GM12873 (cell line): ENCODE results near the gene SLC16A2.

Source experiments
- TF ChIP-seq, protein P1 (sequence below): IDR thresholded peaks from 2 replicates; pipeline ENCODE4 v1.5.1; 2012; ENCODE audit warnings: low read depth, mild to moderate bottlenecking, moderate library complexity, low read length, control low read depth; ENCODE audit not compliant: insufficient read depth; ENCODE audit errors: missing control alignments

SLC16A2 gene

GRCh38 chrX:74405973-74406489 lies 15.3 kb upstream of the SLC16A2 start:
- TF ChIP-seq, protein P1, sequence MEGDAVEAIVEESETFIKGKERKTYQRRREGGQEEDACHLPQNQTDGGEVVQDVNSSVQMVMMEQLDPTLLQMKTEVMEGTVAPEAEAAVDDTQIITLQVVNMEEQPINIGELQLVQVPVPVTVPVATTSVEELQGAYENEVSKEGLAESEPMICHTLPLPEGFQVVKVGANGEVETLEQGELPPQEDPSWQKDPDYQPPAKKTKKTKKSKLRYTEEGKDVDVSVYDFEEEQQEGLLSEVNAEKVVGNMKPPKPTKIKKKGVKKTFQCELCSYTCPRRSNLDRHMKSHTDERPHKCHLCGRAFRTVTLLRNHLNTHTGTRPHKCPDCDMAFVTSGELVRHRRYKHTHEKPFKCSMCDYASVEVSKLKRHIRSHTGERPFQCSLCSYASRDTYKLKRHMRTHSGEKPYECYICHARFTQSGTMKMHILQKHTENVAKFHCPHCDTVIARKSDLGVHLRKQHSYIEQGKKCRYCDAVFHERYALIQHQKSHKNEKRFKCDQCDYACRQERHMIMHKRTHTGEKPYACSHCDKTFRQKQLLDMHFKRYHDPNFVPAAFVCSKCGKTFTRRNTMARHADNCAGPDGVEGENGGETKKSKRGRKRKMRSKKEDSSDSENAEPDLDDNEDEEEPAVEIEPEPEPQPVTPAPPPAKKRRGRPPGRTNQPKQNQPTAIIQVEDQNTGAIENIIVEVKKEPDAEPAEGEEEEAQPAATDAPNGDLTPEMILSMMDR = no peak

- TF ChIP-seq, protein P1 = no peak
Measured at GRCh38 chrX:74408304-74408703, 13.0 kb upstream of the SLC16A2 start.

DNA sequence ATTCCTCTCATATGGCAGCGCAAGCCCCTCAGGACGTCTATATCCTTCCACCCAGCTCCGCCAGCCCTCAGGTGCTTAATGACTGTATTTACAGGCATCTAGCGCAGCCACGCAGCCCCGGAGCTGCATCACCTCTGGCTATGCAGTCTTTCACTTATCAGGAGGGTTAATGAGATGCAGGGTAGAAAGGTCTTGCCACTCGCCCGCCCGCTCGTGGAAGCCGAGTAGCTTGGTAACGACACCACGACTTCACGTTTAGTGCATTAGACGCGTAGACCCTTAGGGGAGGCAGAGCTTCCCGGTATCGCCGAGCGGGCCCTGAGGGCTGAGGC lies 1.5 kb upstream of the SLC16A2 start:
- TF ChIP-seq, protein P1 = no peak

DNA sequence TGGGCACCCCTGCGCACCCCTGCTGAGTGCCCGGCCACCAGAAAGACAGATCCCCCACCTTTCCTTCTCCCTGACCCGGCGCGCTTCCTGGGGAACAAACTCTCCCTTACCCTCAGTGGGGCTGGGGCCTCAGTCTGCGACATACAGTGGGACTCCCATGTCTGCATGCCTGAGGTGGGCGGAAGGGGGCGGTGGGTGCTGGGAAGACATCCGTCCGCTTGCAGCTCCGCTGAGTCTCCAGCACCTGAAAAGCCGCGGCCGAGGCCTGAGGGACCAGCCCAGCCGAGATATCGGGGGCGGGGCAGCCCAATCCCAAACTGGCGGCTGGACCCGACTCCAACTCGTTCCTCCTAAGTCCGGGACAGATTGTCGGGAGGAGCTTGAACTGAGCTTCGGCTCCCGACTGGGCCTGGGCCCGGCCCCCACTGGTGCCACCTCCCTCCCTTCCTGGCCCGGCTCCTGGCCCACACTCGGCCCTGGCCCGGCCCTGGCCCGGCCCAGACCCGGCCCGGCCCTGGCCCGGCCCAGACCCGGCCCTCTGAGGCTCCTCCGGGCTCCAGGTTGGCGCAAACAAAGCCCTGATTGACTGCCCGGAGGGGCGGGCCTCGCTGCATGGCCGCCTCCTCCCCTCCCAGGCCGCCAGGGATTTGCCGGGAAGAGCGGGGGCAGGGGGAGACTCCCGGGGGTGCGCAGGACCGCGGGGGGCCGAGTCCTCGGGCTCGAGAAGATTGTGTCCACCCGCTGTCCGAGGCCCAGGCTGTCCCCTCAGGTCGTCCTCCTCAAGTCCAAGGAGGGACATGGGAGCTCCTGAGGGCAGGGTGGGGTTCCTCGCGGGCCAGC lies 877 bp upstream of the SLC16A2 start:
- TF ChIP-seq, protein P1 = no peak

DNA sequence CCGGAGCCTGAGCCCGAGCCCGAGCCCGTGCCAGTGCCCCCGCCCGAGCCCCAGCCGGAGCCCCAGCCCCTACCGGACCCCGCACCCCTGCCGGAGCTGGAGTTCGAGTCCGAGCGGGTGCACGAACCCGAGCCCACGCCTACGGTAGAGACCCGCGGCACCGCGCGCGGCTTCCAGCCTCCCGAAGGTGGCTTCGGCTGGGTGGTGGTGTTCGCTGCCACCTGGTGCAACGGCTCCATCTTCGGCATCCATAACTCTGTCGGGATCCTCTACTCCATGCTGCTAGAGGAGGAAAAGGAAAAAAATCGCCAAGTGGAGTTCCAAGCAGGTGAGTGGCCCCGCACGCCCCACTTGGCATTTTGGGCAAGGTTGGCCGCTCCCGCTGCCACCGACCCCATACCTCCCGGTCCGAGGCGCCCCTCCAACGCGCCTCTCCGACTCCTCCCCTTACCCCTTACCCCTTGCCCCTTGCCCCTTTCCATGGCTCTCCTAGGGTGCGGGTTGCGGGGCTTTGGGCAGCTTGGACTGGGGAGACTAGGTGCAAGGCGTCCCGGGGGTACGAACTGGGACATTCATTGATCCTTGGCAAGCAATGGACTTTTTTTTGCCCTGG lies 553 bp downstream of the SLC16A2 start:
- TF ChIP-seq, protein P1 = no peak

GRCh38 chrX:74422576-74423288 lies 1.4 kb downstream of the SLC16A2 start:
- TF ChIP-seq, protein P1 = no peak
